OCI-M2 (cell line): ENCODE measurements around the gene TMEM82.

ENCODE experiments used
- DNase-seq: peaks from one replicate; lab custom pipeline; 2025; ENCODE audit not compliant: unreplicated experiment; lab: John Stamatoyannopoulos, UW

The TMEM82 gene

GRCh38 chr1:15719381-15720120, 22.7 kb upstream of the TMEM82 start:
- DNase-seq, result no peak

GRCh38 chr1:15720861-15721260, 21.4 kb upstream of the TMEM82 start:
- no peak for DNase-seq

GRCh38 chr1:15722411-15722810, 19.9 kb upstream of the TMEM82 start:
- DNase-seq, result no peak

GRCh38 chr1:15722836-15723532, 19.3 kb upstream of the TMEM82 start:
- DNase-seq, result no peak

GRCh38 chr1:15723631-15724246, 18.6 kb upstream of the TMEM82 start:
- DNase-seq, result no peak

- no peak for DNase-seq
These were observed 17.1 kb upstream of the TMEM82 start for GRCh38 chr1:15724949-15725880.

GRCh38 chr1:15726508-15726907, 15.8 kb upstream of the TMEM82 start:
- no peak for DNase-seq

GRCh38 chr1:15727021-15727420, 15.3 kb upstream of the TMEM82 start:
- no peak for DNase-seq

GRCh38 chr1:15727424-15727823, 14.9 kb upstream of the TMEM82 start:
- no peak for DNase-seq

GRCh38 chr1:15727866-15728534, 14.3 kb upstream of the TMEM82 start:
- no peak for DNase-seq

GRCh38 chr1:15728937-15729657, 13.2 kb upstream of the TMEM82 start:
- no peak for DNase-seq

- DNase-seq, result no peak
These were observed 11.9 kb upstream of the TMEM82 start for GRCh38 chr1:15730423-15730822.

GRCh38 chr1:15730936-15731335, 11.4 kb upstream of the TMEM82 start:
- DNase-seq, result no peak

GRCh38 chr1:15731735-15732685, 10.3 kb upstream of the TMEM82 start:
- DNase-seq, result no peak

GRCh38 chr1:15732686-15733081, 9.6 kb upstream of the TMEM82 start:
- no peak for DNase-seq

- no peak for DNase-seq
These were observed 9.0 kb upstream of the TMEM82 start for GRCh38 chr1:15733218-15733725.

GRCh38 chr1:15733726-15734226, 8.5 kb upstream of the TMEM82 start:
- DNase-seq, result no peak

GRCh38 chr1:15734296-15734695, 8.0 kb upstream of the TMEM82 start:
- DNase-seq, result no peak
